Dermis blood vessel endothelial cell (primary cell): ENCODE results near the gene SLC35G2. TPM values are rescaled to one million over a fixed set of nuclear protein-coding genes. Genes with fewer than 3 reads are reported as not detected.
"Not testable (repeated sequence)": the region's sequence is repeated elsewhere in the genome, so short reads cannot be mapped to it uniquely, and the experiment has no call there.

Experiments used
- DNase-seq: peaks from one replicate; pipeline ENCODE4 v3.0.0; 2010
- total RNA-seq: library from RNA; depleted of rRNA; stranded (reverse); fragments of >200 nt; gene quantifications from 2 replicates; pipeline ENCODE4 v1.2.3, GENCODE V29; 2014

The SLC35G2 gene
- total RNA-seq, 1 donor from 2014 or later: 28.8 TPM

DNA sequence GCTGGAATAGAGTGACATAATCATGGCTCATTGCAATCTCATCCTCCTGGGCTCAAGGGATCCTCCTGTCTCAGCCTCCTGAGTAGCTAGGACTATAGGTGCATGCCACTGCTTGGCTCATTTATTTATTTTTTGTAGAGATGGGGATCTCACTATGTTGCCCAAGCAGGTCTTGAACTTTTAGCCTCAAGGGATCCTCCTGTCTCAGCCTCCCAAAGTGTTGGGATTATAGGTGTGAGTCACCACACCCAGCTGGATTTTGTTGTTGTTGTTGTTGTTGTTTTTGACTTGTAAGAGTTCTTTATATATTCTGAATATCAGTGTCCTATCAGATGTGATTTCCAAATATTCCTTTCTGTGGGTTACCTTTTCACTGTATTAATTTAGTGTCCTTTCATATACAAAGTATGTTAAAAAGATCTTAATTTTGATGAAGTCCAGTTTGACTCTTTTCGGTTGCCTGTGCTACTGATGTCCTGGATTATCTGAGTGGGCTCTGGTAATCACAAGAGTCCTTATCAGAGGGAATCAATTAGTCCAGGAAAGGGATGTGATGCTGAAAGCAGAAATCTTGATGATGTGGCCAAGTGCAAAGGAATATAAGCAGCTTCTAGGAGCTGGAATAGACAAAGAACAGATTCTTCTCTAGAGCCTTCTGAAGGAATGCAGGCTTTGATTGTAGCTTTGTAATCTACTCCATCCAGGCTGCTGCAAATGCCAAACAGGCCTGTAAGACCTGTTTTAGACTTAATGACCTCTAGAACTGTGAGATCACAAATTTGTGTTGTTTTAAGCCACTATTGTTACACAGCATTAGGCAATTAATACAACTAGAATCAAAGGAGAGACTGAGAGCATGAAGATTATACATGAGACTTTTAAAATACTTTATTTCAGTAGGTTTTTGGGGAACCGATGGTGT is 73.3 kb downstream of the SLC35G2 start:
- peak; percentile 67 for DNase-seq

DNA sequence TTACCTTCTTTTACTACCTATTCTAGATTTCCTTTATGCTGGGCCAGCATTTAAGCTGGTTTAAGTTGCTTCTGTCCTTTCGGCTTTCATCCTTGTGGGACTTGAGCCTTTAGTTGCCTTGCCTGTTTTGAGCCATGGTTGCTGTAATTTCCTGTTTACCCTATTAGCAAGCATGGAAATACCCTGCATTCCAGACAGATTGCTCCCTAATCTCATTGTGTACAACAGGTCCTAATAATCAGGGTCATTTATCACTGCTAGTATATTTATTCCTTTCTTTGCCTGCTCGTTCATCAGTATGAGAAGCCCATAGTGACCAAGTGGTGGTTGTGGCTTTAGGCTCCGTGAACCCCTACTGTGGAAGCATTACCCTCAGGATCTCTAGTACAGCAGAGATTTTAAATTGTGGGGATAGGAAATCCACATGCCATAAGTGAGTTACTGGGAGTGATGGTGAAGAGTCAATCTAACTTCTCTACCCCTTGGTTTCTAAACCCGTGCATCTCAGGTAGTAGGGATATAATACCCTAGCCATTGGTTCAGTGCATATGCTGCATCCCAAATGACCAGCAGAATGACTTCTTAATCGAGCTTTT is 75.0 kb downstream of the SLC35G2 start:
- peak; percentile 92 for DNase-seq

DNA sequence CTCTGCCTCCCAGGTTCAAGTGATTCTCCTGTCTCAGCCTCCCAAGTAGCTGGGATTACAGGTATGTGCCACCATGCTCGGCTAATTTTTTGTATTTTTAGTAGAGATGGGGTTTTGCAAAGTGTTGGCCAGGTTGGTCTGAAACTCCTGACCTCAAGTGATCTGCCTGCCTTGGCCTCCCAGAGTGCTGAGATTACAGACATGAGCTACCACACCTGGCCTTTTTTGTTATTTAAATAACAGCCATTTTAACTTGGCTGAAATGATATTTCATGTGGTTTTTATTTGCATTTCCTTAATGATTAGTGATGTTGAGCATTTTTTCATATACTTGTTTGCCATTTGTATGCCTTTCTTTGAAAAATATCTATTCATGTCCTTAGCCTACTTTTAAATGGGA is 78.2 kb downstream of the SLC35G2 start:
- not testable (repeated sequence) for DNase-seq

DNA sequence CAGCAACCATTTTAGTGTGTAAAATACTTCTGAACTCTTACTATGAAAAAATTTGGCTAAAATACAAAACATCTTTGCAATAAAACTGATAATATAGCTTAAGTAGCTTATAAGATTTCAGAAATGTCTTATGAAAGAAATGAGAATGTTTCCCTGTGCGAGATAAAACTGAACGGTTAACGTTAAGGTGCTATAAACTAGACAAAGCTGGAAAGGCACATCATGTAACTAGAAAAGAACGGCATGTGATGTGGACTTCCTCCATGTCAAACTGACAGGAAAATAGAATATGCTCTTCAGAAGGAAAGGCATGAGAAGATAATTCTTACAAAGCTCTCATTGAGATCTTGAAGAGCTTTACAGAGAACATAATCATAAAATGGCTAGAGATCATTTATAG is 79.6 kb downstream of the SLC35G2 start:
- DNase-seq: no peak

DNA sequence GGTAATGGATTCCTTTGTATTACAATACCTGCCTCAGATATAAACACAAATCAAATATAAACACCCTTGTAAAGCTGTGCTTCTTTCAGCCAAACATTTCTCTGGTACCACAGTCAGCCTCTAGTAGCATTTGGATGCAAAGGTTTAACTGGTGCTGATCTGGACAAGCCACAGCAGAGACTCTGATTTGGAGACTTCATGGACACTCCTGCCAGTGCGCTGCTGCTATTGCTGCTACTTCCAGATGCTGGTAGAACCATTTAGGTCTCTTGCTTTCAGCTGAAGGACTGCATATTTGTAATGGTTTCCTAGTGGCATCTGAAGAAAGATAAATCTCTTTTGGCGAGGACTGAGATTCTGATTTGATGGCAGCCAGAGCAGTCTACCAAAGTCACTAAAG is 80.0 kb downstream of the SLC35G2 start:
- DNase-seq: peak; percentile 22

DNA sequence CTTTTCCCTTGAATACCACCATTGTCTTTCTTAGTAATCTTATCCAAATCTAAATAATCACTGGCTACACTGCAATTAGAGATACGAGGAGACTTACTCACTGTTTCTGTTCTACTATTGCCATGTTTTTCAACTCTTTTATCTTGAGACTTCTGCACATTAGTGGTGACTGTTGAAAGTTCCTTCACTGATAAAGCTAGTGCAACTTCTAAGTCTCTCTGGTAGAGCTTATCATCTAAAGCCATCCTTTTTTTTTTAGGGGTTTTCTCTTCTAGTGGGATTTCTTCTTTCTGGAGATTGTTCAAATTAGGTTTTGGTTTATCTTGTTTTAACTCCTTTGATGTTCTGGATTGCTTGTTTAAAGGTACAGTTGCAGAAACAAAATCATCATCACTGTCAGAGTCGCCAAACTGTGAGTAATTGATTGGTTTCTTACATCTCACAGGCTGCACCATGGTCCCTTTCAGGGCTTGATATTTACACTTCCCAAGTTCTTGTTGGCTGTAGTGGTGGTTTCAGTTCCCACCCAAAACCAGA is 80.8 kb downstream of the SLC35G2 start:
- DNase-seq: no peak

DNA sequence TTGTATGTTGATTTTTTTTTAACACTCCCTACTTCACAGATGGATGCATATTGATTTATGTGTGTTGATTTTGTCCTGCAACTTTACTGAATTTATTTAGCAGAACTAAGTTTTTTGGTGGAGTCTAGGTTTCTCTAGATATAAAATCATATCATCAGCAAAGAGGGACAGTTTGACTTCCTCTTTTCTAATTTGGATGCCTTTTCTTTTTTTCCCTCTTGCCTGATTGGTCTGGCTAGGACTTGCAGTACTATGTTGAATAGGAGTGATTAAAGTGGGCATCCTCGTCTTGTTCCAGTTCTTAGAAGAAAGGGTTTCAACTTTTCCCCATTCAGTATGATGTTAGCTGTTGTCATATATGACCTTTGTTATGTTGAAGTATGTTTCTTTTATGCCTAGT is 81.8 kb downstream of the SLC35G2 start:
- DNase-seq: not testable (repeated sequence)

DNA sequence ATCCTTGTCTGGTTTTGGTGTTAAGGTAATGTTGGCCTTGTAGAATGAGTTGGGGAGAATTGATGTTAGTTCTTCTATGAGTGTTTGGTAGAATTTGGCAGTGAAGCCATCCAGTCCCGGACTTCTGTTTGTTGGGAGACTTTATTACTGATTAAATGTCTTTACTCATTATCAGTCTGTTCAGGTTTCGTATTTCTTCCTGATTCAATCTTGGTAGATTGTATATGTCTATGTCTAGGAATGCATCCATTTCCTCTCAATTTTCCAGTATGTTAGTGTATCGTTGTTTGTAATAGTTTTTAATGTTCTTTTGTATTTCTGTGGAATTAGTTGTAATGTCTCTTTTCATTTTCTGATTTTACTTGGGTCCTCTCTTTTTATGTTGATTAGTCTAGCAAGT is 82.5 kb downstream of the SLC35G2 start:
- DNase-seq: peak; percentile 59

DNA sequence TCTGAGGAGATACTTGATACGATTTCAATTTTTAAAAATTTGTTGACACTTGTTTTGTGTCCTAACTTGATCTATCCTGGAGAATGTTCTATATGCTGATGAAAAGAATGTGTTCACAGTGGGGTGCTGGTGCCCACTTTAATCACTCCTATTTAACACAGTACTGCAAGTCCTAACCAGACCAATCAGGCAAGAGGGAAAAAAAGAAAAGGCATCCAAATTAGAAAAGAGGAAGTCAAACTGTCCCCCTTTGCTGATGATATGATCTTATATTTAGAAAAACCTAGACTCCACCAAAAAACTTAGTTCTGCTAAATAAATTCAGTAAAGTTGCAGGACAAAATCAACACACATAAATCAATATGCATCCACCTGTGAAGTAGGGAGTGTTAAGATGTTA is 83.6 kb downstream of the SLC35G2 start:
- not testable (repeated sequence) for DNase-seq

DNA sequence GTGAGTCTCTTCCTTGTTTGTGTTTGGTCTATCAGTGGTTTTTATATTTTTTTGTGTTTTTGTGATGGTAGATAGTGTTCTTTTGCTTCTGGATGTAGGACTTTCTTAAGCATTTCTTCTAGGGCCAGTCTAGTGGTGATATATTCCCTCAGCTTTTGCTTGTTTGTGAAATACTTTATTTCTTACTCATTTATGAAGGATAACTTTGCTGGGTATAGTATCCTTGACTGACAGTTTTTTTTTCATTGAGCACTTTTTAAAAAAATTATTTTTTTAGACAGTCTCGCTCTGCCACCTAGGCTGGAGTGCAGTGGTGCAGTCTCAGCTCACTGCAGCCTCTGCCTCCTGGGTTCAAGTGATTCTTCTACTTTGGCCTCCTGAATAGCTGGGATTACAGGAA is 85.0 kb downstream of the SLC35G2 start:
- no peak for DNase-seq

DNA sequence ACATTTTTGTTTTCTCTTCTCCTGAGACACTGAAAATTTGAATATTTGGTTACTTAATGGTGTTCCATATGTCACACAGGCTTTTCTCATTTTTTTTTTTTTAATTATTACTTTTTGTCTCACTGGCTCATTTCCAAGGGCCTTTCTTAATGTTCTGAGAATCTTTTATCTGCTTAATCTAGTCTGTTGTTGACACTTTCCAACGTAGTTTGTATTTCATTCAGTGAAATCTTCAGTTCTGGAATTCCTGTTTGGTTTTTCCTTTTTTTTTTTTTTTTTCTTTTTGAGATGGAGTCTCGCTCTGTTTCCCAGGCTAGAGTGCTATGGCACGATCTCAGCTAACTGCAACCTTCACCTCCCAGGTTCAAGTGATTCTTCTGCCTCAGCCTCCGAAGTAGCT is 85.8 kb downstream of the SLC35G2 start:
- DNase-seq: no peak

Other genes starting within 250 kb of the SLC35G2 start
- 45.8 and 47.2 TPM in 2 replicates for gene STAG1, start 66.7 kb upstream of the SLC35G2 start, total RNA-seq
- 102 and 150 TPM in 2 replicates for gene NCK1, start 43.1 kb downstream of the SLC35G2 start, total RNA-seq
- gene IL20RB, start 138.9 kb downstream of the SLC35G2 start, total RNA-seq: 0.60 and 1.7 TPM in 2 replicates